Measurements from ENCODE around the gene HS3ST3A1. TPM values are rescaled to one million over a fixed set of nuclear protein-coding genes. Genes with fewer than 3 reads are reported as not detected.

The HS3ST3A1 gene
- polyA plus RNA-seq, 3 donors, result 0.20 TPM; not detected in 2

GRCh38 chr17:13542636-13543035 lies 59.1 kb downstream of the HS3ST3A1 start:
- H3K36me3 Mint-ChIP-seq, result no peaks in the 10 kb centered on the region
- Histone ChIP-seq H3K4me3 (replicated peaks in 1 of 3; ENCODE audit: low read depth in 2 of 3, low read length in 3 of 3) (no peak overlapping the region), H3K27me3 (ENCODE audit: control insufficient read depth in 2 of 2, insufficient read depth in 2 of 2, low read length in 2 of 2) (no peaks in the 10 kb centered on the region), H3K9me3 (replicated peaks in 1 of 2; ENCODE audit: control insufficient read depth in 1 of 2, insufficient read depth in 1 of 2, low read length in 2 of 2) (peaks cover under 1 to 10% of the 10 kb centered on the region in 2 donors), H3K79me2 (ENCODE audit: insufficient read depth, low read length) (no peaks in the 10 kb centered on the region), H3K4me2 (replicated peaks; ENCODE audit: extremely low read depth, low read length, poor library complexity, severe bottlenecking) (no peak overlapping the region), H3K36me3 (replicated peaks in 1 of 2; ENCODE audit: control insufficient read depth in 1 of 2, insufficient read depth in 2 of 2, low read length in 2 of 2) (no peaks in the 10 kb centered on the region), H4K20me1 (ENCODE audit: insufficient read depth, low read length) (no peaks in the 10 kb centered on the region), H3K4me1 (ENCODE audit: control insufficient read depth in 1 of 2, insufficient read depth in 2 of 2, low read length in 2 of 2) (no peaks in the 10 kb centered on the region), H3K27ac (ENCODE audit: low read depth in 1 of 2, low read length in 2 of 2) (no peak overlapping the region), H3K9ac (ENCODE audit: insufficient read depth, low read length, poor library complexity, severe bottlenecking) (no peak overlapping the region), H2AFZ (ENCODE audit: insufficient read depth, low read depth, low read length, poor library complexity, severe bottlenecking) (no peak overlapping the region)
- H3K27ac Mint-ChIP-seq, result no peak overlapping the region
- H3K4me3 Mint-ChIP-seq, result no peak overlapping the region
- DNase-seq, result no peak
- H3K4me1 Mint-ChIP-seq, result no peaks in the 10 kb centered on the region
- peaks cover 0 to 2% (median 0%) of the 10 kb centered on the region in 3 donors for H3K27me3 Mint-ChIP-seq (ENCODE audit: low read depth in 3 of 3)
- peaks cover 4 to 17% (median 8%) of the 10 kb centered on the region in 7 donors for H3K9me3 Mint-ChIP-seq
- intact Hi-C loops (cut with micrococcal nuclease), result no loop called here
- TF ChIP-seq CTCF (IDR thresholded peaks at IDR 0.05), result no peak

GRCh38 chr17:13541032-13541480 lies 60.7 kb downstream of the HS3ST3A1 start:
- Histone ChIP-seq H4K20me1 (ENCODE audit: insufficient read depth, low read length) (no peaks in the 10 kb centered on the region), H3K79me2 (ENCODE audit: insufficient read depth, low read length) (no peaks in the 10 kb centered on the region), H3K9me3 (replicated peaks in 1 of 2; ENCODE audit: control insufficient read depth in 1 of 2, insufficient read depth in 1 of 2, low read length in 2 of 2) (peaks cover 0 to 10% of the 10 kb centered on the region in 2 donors), H3K27ac (ENCODE audit: low read depth in 1 of 2, low read length in 2 of 2) (no peak overlapping the region), H3K9ac (ENCODE audit: insufficient read depth, low read length, poor library complexity, severe bottlenecking) (no peak overlapping the region), H3K36me3 (replicated peaks in 1 of 2; ENCODE audit: control insufficient read depth in 1 of 2, insufficient read depth in 2 of 2, low read length in 2 of 2) (no peaks in the 10 kb centered on the region), H3K4me3 (replicated peaks in 1 of 3; ENCODE audit: low read depth in 2 of 3, low read length in 3 of 3) (no peak overlapping the region), H3K4me2 (replicated peaks; ENCODE audit: extremely low read depth, low read length, poor library complexity, severe bottlenecking) (no peak overlapping the region), H2AFZ (ENCODE audit: insufficient read depth, low read depth, low read length, poor library complexity, severe bottlenecking) (no peak overlapping the region), H3K27me3 (ENCODE audit: control insufficient read depth in 2 of 2, insufficient read depth in 2 of 2, low read length in 2 of 2) (no peaks in the 10 kb centered on the region), H3K4me1 (ENCODE audit: control insufficient read depth in 1 of 2, insufficient read depth in 2 of 2, low read length in 2 of 2) (no peaks in the 10 kb centered on the region)
- TF ChIP-seq CTCF (IDR thresholded peaks at IDR 0.05), result no peak
- no peaks in the 10 kb centered on the region for H3K36me3 Mint-ChIP-seq
- H3K27ac Mint-ChIP-seq, result no peak overlapping the region
- DNase-seq, result no peak
- intact Hi-C loops (cut with micrococcal nuclease), result no loop called here
- no peak overlapping the region for H3K4me3 Mint-ChIP-seq
- peaks cover 4 to 18% (median 8%) of the 10 kb centered on the region in 7 donors for H3K9me3 Mint-ChIP-seq
- peaks cover 0 to 1% (median 0%) of the 10 kb centered on the region in 3 donors for H3K27me3 Mint-ChIP-seq (ENCODE audit: low read depth in 3 of 3)
- WGBS (ENCODE audit: insufficient coverage), result no CpG with 5 or more reads among the region's 2 CpGs
- no peaks in the 10 kb centered on the region for H3K4me1 Mint-ChIP-seq

All from CD14-positive monocyte (primary cell).